GM18867 (cell line): Measurements from ENCODE around the gene RAB1B.
A peak's percentile ranks its signal among the peaks of the same experiment; 100 is the strongest.
"Not testable (repeated sequence)": the region's sequence is repeated elsewhere in the genome, so short reads cannot be mapped to it uniquely, and the experiment has no call there.

Experiments
- ATAC-seq: cut with Tn5 transposase; IDR thresholded peaks from one replicate; pipeline ENCODE4 v1.9.1; 2021; ENCODE audit warnings: mild to moderate bottlenecking, moderate library complexity; ENCODE audit not compliant: unreplicated experiment

Gene RAB1B

GRCh38 chr11:66294626-66295620 is 26.5 kb downstream of the RAB1B start:
- no peak for ATAC-seq

- no peak for ATAC-seq
These were observed 29.2 kb downstream of the RAB1B start for GRCh38 chr11:66297610-66298009.

GRCh38 chr11:66299186-66299585 is 30.7 kb downstream of the RAB1B start:
- ATAC-seq: no peak

GRCh38 chr11:66302656-66303055 is 34.2 kb downstream of the RAB1B start:
- ATAC-seq: no peak

- ATAC-seq: no peak
These were observed 41.0 kb downstream of the RAB1B start for GRCh38 chr11:66309475-66309874.

- ATAC-seq: no peak
These were observed 41.9 kb downstream of the RAB1B start for GRCh38 chr11:66310324-66310723.

GRCh38 chr11:66310803-66311440 is 42.5 kb downstream of the RAB1B start:
- ATAC-seq: not testable (repeated sequence)

GRCh38 chr11:66311470-66311964 is 43.1 kb downstream of the RAB1B start:
- no peak for ATAC-seq

- peak; percentile 68 for ATAC-seq
These were observed 43.6 kb downstream of the RAB1B start for GRCh38 chr11:66311965-66312548.

GRCh38 chr11:66312549-66313320 is 44.3 kb downstream of the RAB1B start:
- peak; percentile 52 for ATAC-seq

- no peak for ATAC-seq
These were observed 45.1 kb downstream of the RAB1B start for GRCh38 chr11:66313321-66314185.

GRCh38 chr11:66314186-66314501 is 45.7 kb downstream of the RAB1B start:
- ATAC-seq: no peak

GRCh38 chr11:66314561-66315497 is 46.4 kb downstream of the RAB1B start:
- ATAC-seq: no peak

GRCh38 chr11:66315498-66315885 is 47.1 kb downstream of the RAB1B start:
- no peak for ATAC-seq

GRCh38 chr11:66315921-66316811 is 47.7 kb downstream of the RAB1B start:
- no peak for ATAC-seq

GRCh38 chr11:66316849-66317251 is 48.4 kb downstream of the RAB1B start, which contains the start of gene CD248:
TSS of gene CD248 (minus strand) at chr11:66317044. CDS start at chr11:66317027, 17 bp downstream.
- no peak for ATAC-seq

GRCh38 chr11:66317322-66317722 is 48.9 kb downstream of the RAB1B start:
- ATAC-seq: no peak
